MCF 10A (cell line): ENCODE results near the gene TXNDC16. TPM values are rescaled to one million over a fixed set of nuclear protein-coding genes. Genes with fewer than 3 reads are reported as not detected.

Source experiments
- BruUV-seq: library from RNA; stranded (reverse); fragments of 400-500 nt; replicated peaks from 2 replicates; lab custom pipeline; 2021; lab: Mats Ljungman, UMichigan
- CTCF ChIA-PET: fragments of 300-600 bp; sonication (Branson Sonifier 250); formaldehyde crosslinking; extraction: SDS; loops from one replicate; lab custom pipeline; 2021; ENCODE audit warnings: antibody characterized with exemption, inconsistent platforms; lab: Yijun Ruan, JAX
- POLR2A ChIA-PET: fragments of 300-600, 350-650 bp; sonication (Branson Sonifier 250); formaldehyde crosslinking; extraction: SDS; loops from one replicate; lab custom pipeline; 2020; ENCODE audit warnings: antibody characterized with exemption, inconsistent platforms; lab: Yijun Ruan, JAX
- DNase-seq: peaks from one replicate; pipeline ENCODE4 v3.0.0-alpha.2; 2018; ENCODE audit not compliant: unreplicated experiment
- H3K27ac Mint-ChIP-seq: one replicate; pipeline ENCODE4 v1.8.0; 2022; ENCODE audit warnings: mild to moderate bottlenecking, low read depth, mixed read lengths; ENCODE audit not compliant: unreplicated experiment
- H3K27me3 Mint-ChIP-seq: one replicate; pipeline ENCODE4 v1.8.0; 2022; ENCODE audit warnings: mixed read lengths; ENCODE audit not compliant: insufficient read depth, unreplicated experiment
- H3K36me3 Mint-ChIP-seq: one replicate; pipeline ENCODE4 v1.8.0; 2022; ENCODE audit warnings: mild to moderate bottlenecking, moderate library complexity, mixed read lengths; ENCODE audit not compliant: insufficient read depth, unreplicated experiment
- H3K4me1 Mint-ChIP-seq: one replicate; pipeline ENCODE4 v1.8.0; 2022; ENCODE audit warnings: mixed read lengths; ENCODE audit not compliant: insufficient read depth, unreplicated experiment
- H3K4me3 Mint-ChIP-seq: one replicate; pipeline ENCODE4 v1.8.0; 2022; ENCODE audit warnings: mild to moderate bottlenecking, moderate library complexity, mixed read lengths; ENCODE audit not compliant: unreplicated experiment
- H3K9me3 Mint-ChIP-seq: one replicate; pipeline ENCODE4 v1.8.0; 2022; ENCODE audit warnings: mixed read lengths; ENCODE audit not compliant: unreplicated experiment
- intact Hi-C: fragments of 100-400 bp; cut with micrococcal nuclease; formaldehyde crosslinking; loops from 2 replicates; pipeline ENCODE4 v1.14.1; 2022
- total RNA-seq: library from RNA; stranded (reverse); gene quantifications from 2 replicates; pipeline ENCODE4 v1.2.3, GENCODE V29; 2022
- TF ChIP-seq, protein P1 (sequence below): fragments of 200-600 bp; IDR thresholded peaks from one replicate; pipeline ENCODE4 v1.8.0; 2022; ENCODE audit warnings: antibody characterized with exemption, mild to moderate bottlenecking; ENCODE audit not compliant: unreplicated experiment

Gene TXNDC16
- total RNA-seq, 1 experiment from 2014 or later, result 3.8 TPM

DNA sequence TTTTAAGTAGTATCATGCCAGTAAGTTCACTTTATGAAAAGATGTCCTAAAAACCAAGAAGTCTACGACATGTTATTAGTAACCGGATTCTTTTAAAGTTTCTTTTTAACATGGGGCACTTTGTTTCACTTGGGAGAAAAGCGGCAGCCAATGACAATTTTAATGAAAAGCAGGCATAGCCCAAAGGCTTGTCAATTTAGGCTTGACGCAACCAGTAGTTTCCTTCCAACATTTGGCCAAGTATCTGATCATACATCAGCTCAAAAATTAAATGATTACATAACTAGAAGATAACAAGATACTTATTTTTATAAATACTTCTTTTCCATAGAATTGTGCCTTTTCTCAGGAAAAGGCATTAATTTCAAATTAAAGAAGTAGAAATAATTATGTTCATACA, 112.8 kb downstream of the TXNDC16 start:
- intact Hi-C loops, result no loop called here
- TF ChIP-seq, protein P1, sequence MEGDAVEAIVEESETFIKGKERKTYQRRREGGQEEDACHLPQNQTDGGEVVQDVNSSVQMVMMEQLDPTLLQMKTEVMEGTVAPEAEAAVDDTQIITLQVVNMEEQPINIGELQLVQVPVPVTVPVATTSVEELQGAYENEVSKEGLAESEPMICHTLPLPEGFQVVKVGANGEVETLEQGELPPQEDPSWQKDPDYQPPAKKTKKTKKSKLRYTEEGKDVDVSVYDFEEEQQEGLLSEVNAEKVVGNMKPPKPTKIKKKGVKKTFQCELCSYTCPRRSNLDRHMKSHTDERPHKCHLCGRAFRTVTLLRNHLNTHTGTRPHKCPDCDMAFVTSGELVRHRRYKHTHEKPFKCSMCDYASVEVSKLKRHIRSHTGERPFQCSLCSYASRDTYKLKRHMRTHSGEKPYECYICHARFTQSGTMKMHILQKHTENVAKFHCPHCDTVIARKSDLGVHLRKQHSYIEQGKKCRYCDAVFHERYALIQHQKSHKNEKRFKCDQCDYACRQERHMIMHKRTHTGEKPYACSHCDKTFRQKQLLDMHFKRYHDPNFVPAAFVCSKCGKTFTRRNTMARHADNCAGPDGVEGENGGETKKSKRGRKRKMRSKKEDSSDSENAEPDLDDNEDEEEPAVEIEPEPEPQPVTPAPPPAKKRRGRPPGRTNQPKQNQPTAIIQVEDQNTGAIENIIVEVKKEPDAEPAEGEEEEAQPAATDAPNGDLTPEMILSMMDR, result no peak
- Mint-ChIP-seq H3K4me3 (no peak overlapping the region), H3K4me1 (no peaks in the 10 kb centered on the region), H3K36me3 (peaks cover 4% of the 10 kb centered on the region), H3K9me3 (no peaks in the 10 kb centered on the region), H3K27me3 (no peaks in the 10 kb centered on the region), H3K27ac (no peak overlapping the region)
- POLR2A ChIA-PET, result interaction anchor here (1.1 kb wide), 1 partner anchor 97 kb away, joined by 3 read pairs; no protein-coding TSS in a partner anchor
- no TSS peak for BruUV-seq
- DNase-seq, result no peak
- CTCF ChIA-PET, result no interaction called here

DNA sequence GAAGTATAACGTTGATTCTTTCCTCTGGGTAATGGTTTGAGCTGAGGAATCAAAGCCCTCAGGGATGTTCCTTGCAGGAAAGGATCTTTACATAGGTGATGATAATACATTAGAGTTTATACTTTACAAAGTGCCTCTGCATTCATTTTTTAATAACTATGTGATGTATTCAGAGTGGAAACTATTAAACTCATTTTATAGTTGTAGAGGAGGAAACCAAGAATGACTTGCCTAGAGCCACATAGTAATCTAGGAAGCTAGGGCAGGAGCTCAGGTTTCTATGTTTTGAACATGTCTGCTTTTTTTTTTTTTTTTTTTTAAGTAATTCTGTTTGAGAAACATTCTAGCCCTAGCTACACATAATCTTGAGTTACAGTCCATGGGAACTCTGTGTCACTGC, 117.3 kb downstream of the TXNDC16 start:
- Mint-ChIP-seq H3K9me3 (no peaks in the 10 kb centered on the region), H3K36me3 (peaks cover 4% of the 10 kb centered on the region), H3K27ac (no peak overlapping the region), H3K4me3 (no peak overlapping the region), H3K27me3 (no peaks in the 10 kb centered on the region), H3K4me1 (no peaks in the 10 kb centered on the region)
- TF ChIP-seq, protein P1, result no peak
- ChIA-PET POLR2A (no interaction called here), CTCF (no interaction called here)
- intact Hi-C loops, result no loop called here
- no peak for DNase-seq
- BruUV-seq, result no TSS peak

DNA sequence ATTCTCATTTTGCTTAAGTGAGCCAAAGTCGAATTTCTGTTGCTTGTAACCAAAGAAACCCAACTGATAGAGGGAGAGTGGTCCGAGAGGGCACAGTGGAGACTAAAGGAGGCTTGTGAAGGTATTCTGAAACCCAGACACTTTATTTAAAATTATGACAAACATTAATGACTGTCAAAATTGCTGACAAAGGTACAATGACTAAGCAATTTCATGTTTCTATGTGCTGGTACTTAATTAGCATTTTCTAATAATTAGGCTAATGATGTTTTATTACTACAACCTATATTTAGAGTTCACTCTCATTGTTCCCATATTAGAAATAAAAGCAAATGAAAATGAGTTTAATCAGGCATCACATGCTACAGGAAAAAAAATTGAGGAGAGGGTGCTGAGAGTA, 121.8 kb downstream of the TXNDC16 start:
- H3K27ac Mint-ChIP-seq, result no peak overlapping the region
- no peaks in the 10 kb centered on the region for H3K27me3 Mint-ChIP-seq
- ChIA-PET POLR2A (interaction anchor here (1.2 to 1.3 kb wide), 2 partner anchors 10 to 24 kb away, joined by 3 read pairs; no protein-coding TSS in a partner anchor), CTCF (no interaction called here)
- no peaks in the 10 kb centered on the region for H3K9me3 Mint-ChIP-seq
- BruUV-seq, result no TSS peak
- DNase-seq, result no peak
- no peaks in the 10 kb centered on the region for H3K36me3 Mint-ChIP-seq
- TF ChIP-seq, protein P1, result no peak
- H3K4me3 Mint-ChIP-seq, result no peak overlapping the region
- intact Hi-C loops, result no loop called here
- no peaks in the 10 kb centered on the region for H3K4me1 Mint-ChIP-seq

DNA sequence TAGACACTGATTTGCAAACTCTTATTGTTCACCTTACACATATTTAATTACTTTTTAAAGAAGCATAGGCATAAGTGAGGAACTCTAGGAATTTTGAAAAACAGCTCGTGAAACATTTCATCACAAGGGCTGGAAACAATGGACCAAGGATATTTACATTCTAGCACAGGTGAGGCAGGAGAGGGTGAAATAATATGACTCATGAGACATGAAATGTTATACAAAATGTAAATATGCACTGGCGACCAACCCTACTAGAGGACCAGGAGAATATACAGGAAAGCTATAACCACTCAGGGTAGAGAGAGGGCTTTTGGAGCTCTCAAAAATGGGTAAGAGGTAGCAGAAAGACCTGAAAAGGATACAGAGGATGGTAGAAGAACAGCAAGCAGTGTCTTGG, 122.9 kb downstream of the TXNDC16 start:
- no peak overlapping the region for H3K4me3 Mint-ChIP-seq
- no peaks in the 10 kb centered on the region for H3K4me1 Mint-ChIP-seq
- POLR2A ChIA-PET, result interaction anchor here (0.7 to 1.3 kb wide), 3 partner anchors 9 to 25 kb away, joined by 3 read pairs; no protein-coding TSS in a partner anchor
- DNase-seq, result peak; percentile 24
- intact Hi-C loops, result no loop called here
- H3K27ac Mint-ChIP-seq, result peak overlapping the region; percentile 52
- no peaks in the 10 kb centered on the region for H3K36me3 Mint-ChIP-seq
- BruUV-seq, result no TSS peak
- CTCF ChIA-PET, result interaction anchor here (0.6 kb wide), 2 partner anchors 36 to 59 kb away, joined by 3 read pairs; no protein-coding TSS in a partner anchor
- H3K27me3 Mint-ChIP-seq, result no peaks in the 10 kb centered on the region
- no peaks in the 10 kb centered on the region for H3K9me3 Mint-ChIP-seq
- TF ChIP-seq, protein P1, result no peak
